ENCODE results near the gene SNN.

Gene SNN

GRCh38 chr16:11668623-11669379, 546 bp downstream of the SNN start:
- DNase-seq = no peak

- DNase-seq = no peak
These were observed 1.3 kb downstream of the SNN start for GRCh38 chr16:11669380-11670146.

GRCh38 chr16:11670171-11671131, 2.2 kb downstream of the SNN start:
- DNase-seq = no peak

- DNase-seq = no peak
These were observed 3.0 kb downstream of the SNN start for GRCh38 chr16:11671271-11671670.

GRCh38 chr16:11671676-11672075, 3.4 kb downstream of the SNN start:
- no peak for DNase-seq

GRCh38 chr16:11672206-11673090, 4.2 kb downstream of the SNN start:
- no peak for DNase-seq

GRCh38 chr16:11673091-11674000, 5.1 kb downstream of the SNN start:
- DNase-seq = no peak

GRCh38 chr16:11674001-11674817, 6.0 kb downstream of the SNN start:
- DNase-seq = no peak

GRCh38 chr16:11674818-11675560, 6.7 kb downstream of the SNN start:
- DNase-seq = no peak

- DNase-seq = no peak
These were observed 7.6 kb downstream of the SNN start for GRCh38 chr16:11675561-11676511.

- no peak for DNase-seq
These were observed 8.5 kb downstream of the SNN start for GRCh38 chr16:11676799-11677198.

- no peak for DNase-seq
These were observed 9.2 kb downstream of the SNN start for GRCh38 chr16:11677451-11677951.

- no peak for DNase-seq
These were observed 10.0 kb downstream of the SNN start for GRCh38 chr16:11677959-11678881.

GRCh38 chr16:11679250-11679649, 11.0 kb downstream of the SNN start:
- no peak for DNase-seq

GRCh38 chr16:11679941-11680911, 12.0 kb downstream of the SNN start:
- no peak for DNase-seq

GRCh38 chr16:11681556-11681955, 13.3 kb downstream of the SNN start:
- DNase-seq = no peak
